Neural cell (in vitro differentiated cells): ENCODE data around the gene PRKCE. TPM values are rescaled to one million over a fixed set of nuclear protein-coding genes. Genes with fewer than 3 reads are reported as not detected.

ENCODE experiments used
- H2AFZ ChIP-seq: fragments of 200-600, 300-800 bp; sonication (generic), shearing (Covaris generic); 2 replicates; pipeline ENCODE4 v1.6.0; 2014; ENCODE audit warnings: low read depth, mild to moderate bottlenecking, antibody characterized with exemption, low read length, moderate library complexity
- H3F3A ChIP-seq: fragments of 200-600 bp; shearing (Covaris generic); 2 replicates; pipeline ENCODE4 v1.6.1; 2016; ENCODE audit warnings: mild to moderate bottlenecking, moderate library complexity, mixed read lengths, antibody characterized with exemption, low read length; ENCODE audit not compliant: insufficient read depth, poor library complexity, severe bottlenecking
- H3K27ac ChIP-seq: fragments of 200-600, 300-800 bp; sonication (generic), shearing (Covaris generic); 2 replicates; pipeline ENCODE4 v1.5.1; 2014; ENCODE audit warnings: mild to moderate bottlenecking, low read length, moderate library complexity
- H3K27me3 ChIP-seq: fragments of 300-800, 200-600 bp; sonication (generic), shearing (Covaris generic); 2 replicates; pipeline ENCODE4 v1.6.0; 2014; ENCODE audit warnings: mild to moderate bottlenecking, low read depth, low read length, moderate library complexity; ENCODE audit not compliant: insufficient read depth
- H3K36me3 ChIP-seq: fragments of 300-800, 200-600 bp; sonication (generic), shearing (Covaris generic); 2 replicates; pipeline ENCODE4 v1.5.1; 2014; ENCODE audit warnings: mild to moderate bottlenecking, antibody characterized with exemption, low read length, moderate library complexity; ENCODE audit not compliant: insufficient read depth
- H3K4me2 ChIP-seq: fragments of 300-800, 200-600 bp; sonication (generic), shearing (Covaris generic); 2 replicates; pipeline ENCODE4 v1.6.0; 2014; ENCODE audit warnings: mild to moderate bottlenecking, low read length
- H3K4me3 ChIP-seq: fragments of 300-800, 200-600 bp; sonication (generic), shearing (Covaris generic); 2 replicates; pipeline ENCODE4 v1.5.1; 2014; ENCODE audit warnings: mild to moderate bottlenecking, low read length, moderate library complexity
- H3K79me2 ChIP-seq: fragments of 200-600 bp; shearing (Covaris generic); replicated peaks from 2 replicates; pipeline ENCODE4 v1.6.0; 2014; ENCODE audit warnings: mild to moderate bottlenecking, low read length, moderate library complexity; ENCODE audit not compliant: insufficient read depth
- H3K9ac ChIP-seq: fragments of 300-800, 200-600 bp; sonication (generic), shearing (Covaris generic); 2 replicates; pipeline ENCODE4 v1.6.1; 2016; ENCODE audit warnings: mild to moderate bottlenecking, low read length, mixed read lengths
- H3K9me2 ChIP-seq: fragments of 200-600 bp; shearing (Covaris generic); 2 replicates; pipeline ENCODE4 v1.6.1; 2016; ENCODE audit warnings: mild to moderate bottlenecking, low read length, mixed read lengths; ENCODE audit not compliant: insufficient read depth
- H3K9me3 ChIP-seq: fragments of 200-600, 300-800 bp; sonication (generic), shearing (Covaris generic); 2 replicates; pipeline ENCODE4 v1.6.1; 2016; ENCODE audit warnings: mild to moderate bottlenecking, mixed run types, low read length, moderate library complexity, mixed read lengths
- H4K20me1 ChIP-seq: fragments of 200-600 bp; shearing (Covaris generic); 2 replicates; pipeline ENCODE4 v1.6.1; 2016; ENCODE audit warnings: mild to moderate bottlenecking, mixed run types; ENCODE audit not compliant: insufficient read depth
- EP300 ChIP-seq: fragments of 450-650 bp; conservative IDR thresholded peaks from 2 replicates; pipeline ENCODE4 v1.6.1; 2014; ENCODE audit warnings: antibody characterized with exemption, mild to moderate bottlenecking, moderate library complexity; ENCODE audit not compliant: poor library complexity, severe bottlenecking
- EZH2 ChIP-seq: fragments of 200-600, 300-800 bp; shearing (Covaris generic), sonication (generic); IDR thresholded peaks from 2 replicates; pipeline ENCODE4 v1.6.1; 2014; ENCODE audit warnings: antibody characterized with exemption, low read length, borderline replicate concordance, mild to moderate bottlenecking; ENCODE audit not compliant: insufficient read depth, poor library complexity, severe bottlenecking
- MXI1 ChIP-seq: fragments of 450-650 bp; conservative IDR thresholded peaks from 2 replicates; pipeline ENCODE4 v1.6.1; 2014; ENCODE audit warnings: antibody characterized with exemption, mild to moderate bottlenecking; ENCODE audit not compliant: poor library complexity, severe bottlenecking
- POLR2AphosphoS5 ChIP-seq: IDR thresholded peaks from 2 replicates; pipeline ENCODE4 v1.6.1; 2012
- RAD21 ChIP-seq: fragments of 450-650 bp; conservative IDR thresholded peaks from 2 replicates; pipeline ENCODE4 v1.6.1; 2014; ENCODE audit warnings: antibody characterized with exemption, mild to moderate bottlenecking, moderate library complexity
- SMC3 ChIP-seq: fragments of 450-650 bp; conservative IDR thresholded peaks from 2 replicates; pipeline ENCODE4 v1.6.1; 2014; ENCODE audit warnings: antibody characterized with exemption, mild to moderate bottlenecking, moderate library complexity; ENCODE audit not compliant: poor library complexity
- TAF1 ChIP-seq: IDR thresholded peaks from 2 replicates; pipeline ENCODE4 v1.6.1; 2012; ENCODE audit warnings: low read depth
- polyA plus RNA-seq: library from polyadenylated mRNA; depleted of rRNA; stranded (reverse); fragments of >200 nt; gene quantifications from 2 replicates; pipeline ENCODE4 v1.2.3, GENCODE V29; 2014
- TF ChIP-seq, protein P1 (sequence below): IDR thresholded peaks from 2 replicates; pipeline ENCODE4 v1.6.1; 2012; ENCODE audit warnings: borderline replicate concordance
- TF ChIP-seq, protein P2 (sequence below): fragments of 450-650 bp; IDR thresholded peaks from 2 replicates; pipeline ENCODE4 v1.5.1; 2014; ENCODE audit warnings: antibody characterized with exemption, mild to moderate bottlenecking, moderate library complexity; ENCODE audit not compliant: poor library complexity, severe bottlenecking

The PRKCE gene
- polyA plus RNA-seq, 1 donor from 2014 or later = 5.4 TPM

DNA sequence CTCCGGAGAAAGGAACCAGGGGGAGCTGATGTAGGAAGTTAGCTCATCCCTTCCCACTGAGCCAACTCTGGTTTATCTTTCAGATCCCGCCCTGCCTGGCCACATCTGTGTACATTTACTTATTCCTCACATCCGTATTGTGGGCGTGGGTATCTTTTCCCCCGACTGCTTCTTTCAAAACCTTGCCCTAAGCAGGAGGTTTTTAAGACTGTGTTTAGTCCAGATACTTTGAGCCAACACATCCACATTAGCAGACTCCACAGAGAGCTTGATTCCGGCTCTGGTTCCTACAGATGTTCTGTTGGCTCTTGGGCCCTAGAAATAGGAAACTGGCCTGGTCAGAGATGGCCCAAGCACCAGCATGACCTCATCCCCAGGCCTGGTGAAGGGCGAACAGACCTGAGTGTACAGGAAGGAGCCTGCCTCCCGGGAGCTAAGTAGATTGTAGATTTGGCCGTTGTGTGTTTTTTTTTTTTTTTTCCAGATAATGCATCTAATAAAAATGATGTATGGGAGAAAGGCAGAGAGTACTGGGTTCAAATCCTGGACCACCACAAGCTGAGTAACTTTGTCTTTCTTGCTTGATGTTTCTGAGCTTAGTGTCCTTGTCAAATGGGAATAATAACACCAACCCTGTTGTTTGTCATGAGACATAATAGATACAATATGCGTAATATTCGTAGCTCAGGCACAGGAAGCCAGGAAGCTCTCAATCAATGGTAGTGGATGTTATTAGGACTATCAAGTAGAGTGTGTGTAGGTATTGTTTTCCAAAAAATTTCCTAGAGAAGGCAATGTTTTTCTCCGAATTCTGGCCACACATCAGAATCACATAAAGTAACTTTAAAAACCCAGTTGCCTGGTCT, 92.3 kb downstream of the PRKCE start:
- Histone ChIP-seq H3K36me3 (no peaks in the 10 kb centered on the region), H3K9me2 (no peaks in the 10 kb centered on the region), H3K4me3 (no peak overlapping the region), H3K27me3 (no peaks in the 10 kb centered on the region), H3F3A (no peaks in the 10 kb centered on the region), H4K20me1 (no peaks in the 10 kb centered on the region), H3K27ac (no peak overlapping the region), H3K9me3 (peaks cover 3% of the 10 kb centered on the region), H2AFZ (no peak overlapping the region), H3K4me2 (no peak overlapping the region), H3K9ac (no peak overlapping the region), H3K79me2 (no peaks in the 10 kb centered on the region)
- TF ChIP-seq, protein P1, sequence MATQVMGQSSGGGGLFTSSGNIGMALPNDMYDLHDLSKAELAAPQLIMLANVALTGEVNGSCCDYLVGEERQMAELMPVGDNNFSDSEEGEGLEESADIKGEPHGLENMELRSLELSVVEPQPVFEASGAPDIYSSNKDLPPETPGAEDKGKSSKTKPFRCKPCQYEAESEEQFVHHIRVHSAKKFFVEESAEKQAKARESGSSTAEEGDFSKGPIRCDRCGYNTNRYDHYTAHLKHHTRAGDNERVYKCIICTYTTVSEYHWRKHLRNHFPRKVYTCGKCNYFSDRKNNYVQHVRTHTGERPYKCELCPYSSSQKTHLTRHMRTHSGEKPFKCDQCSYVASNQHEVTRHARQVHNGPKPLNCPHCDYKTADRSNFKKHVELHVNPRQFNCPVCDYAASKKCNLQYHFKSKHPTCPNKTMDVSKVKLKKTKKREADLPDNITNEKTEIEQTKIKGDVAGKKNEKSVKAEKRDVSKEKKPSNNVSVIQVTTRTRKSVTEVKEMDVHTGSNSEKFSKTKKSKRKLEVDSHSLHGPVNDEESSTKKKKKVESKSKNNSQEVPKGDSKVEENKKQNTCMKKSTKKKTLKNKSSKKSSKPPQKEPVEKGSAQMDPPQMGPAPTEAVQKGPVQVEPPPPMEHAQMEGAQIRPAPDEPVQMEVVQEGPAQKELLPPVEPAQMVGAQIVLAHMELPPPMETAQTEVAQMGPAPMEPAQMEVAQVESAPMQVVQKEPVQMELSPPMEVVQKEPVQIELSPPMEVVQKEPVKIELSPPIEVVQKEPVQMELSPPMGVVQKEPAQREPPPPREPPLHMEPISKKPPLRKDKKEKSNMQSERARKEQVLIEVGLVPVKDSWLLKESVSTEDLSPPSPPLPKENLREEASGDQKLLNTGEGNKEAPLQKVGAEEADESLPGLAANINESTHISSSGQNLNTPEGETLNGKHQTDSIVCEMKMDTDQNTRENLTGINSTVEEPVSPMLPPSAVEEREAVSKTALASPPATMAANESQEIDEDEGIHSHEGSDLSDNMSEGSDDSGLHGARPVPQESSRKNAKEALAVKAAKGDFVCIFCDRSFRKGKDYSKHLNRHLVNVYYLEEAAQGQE = no peak
- TF ChIP-seq SMC3 = no peak

DNA sequence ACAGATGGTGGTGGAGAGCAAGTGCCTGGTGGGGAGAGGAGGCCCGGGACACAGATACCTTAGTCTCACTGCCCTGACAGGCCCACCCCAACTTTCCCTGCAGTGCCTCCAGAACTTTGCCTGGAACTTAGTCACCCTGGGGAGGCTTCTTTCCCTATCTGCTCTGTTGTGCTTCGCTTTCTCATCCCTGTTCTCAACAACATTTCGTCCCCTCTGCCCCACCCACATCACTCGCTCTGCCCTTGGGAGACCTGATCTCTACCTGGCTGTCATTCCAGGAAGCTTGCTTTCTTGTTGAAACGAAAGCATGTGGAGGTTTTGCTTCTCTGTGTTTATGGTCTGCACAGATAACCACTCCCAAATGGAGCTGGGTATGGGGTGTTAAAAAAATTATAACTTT, 93.8 kb downstream of the PRKCE start:
- no peaks in the 10 kb centered on the region for H3K27me3 ChIP-seq
- no peaks in the 10 kb centered on the region for H3K9me2 ChIP-seq
- H3K9me3 ChIP-seq = peaks cover 3% of the 10 kb centered on the region
- H3F3A ChIP-seq = no peaks in the 10 kb centered on the region
- no peaks in the 10 kb centered on the region for H4K20me1 ChIP-seq
- no peak overlapping the region for H3K27ac ChIP-seq
- no peak overlapping the region for H3K4me2 ChIP-seq
- H3K9ac ChIP-seq = no peak overlapping the region
- H3K79me2 ChIP-seq = no peaks in the 10 kb centered on the region
- TF ChIP-seq SMC3 (no peak), POLR2AphosphoS5 (no peak)
- TF ChIP-seq, protein P2, sequence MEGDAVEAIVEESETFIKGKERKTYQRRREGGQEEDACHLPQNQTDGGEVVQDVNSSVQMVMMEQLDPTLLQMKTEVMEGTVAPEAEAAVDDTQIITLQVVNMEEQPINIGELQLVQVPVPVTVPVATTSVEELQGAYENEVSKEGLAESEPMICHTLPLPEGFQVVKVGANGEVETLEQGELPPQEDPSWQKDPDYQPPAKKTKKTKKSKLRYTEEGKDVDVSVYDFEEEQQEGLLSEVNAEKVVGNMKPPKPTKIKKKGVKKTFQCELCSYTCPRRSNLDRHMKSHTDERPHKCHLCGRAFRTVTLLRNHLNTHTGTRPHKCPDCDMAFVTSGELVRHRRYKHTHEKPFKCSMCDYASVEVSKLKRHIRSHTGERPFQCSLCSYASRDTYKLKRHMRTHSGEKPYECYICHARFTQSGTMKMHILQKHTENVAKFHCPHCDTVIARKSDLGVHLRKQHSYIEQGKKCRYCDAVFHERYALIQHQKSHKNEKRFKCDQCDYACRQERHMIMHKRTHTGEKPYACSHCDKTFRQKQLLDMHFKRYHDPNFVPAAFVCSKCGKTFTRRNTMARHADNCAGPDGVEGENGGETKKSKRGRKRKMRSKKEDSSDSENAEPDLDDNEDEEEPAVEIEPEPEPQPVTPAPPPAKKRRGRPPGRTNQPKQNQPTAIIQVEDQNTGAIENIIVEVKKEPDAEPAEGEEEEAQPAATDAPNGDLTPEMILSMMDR = no peak
- no peak overlapping the region for H2AFZ ChIP-seq
- H3K4me3 ChIP-seq = no peak overlapping the region
- no peaks in the 10 kb centered on the region for H3K36me3 ChIP-seq

DNA sequence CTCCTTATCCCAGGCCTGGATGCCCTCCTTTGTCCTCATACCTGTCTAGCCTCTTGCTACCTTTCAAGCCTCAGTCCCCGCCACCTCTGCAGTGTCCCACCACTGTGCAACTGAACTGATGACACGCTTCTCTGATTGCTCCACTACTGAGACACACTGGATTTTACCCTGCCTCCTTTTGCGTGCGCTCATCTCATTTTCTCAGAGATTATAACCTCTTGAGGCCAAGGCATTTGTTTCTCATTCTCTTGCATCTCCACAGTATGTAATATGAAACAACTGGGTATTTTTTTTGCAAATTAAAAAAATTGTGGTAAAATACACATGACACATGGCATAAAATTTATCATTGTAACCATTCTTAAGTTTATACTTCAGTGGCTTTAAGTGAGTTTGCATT, 95.4 kb downstream of the PRKCE start:
- Histone ChIP-seq H3K27me3 (no peaks in the 10 kb centered on the region), H3K79me2 (no peaks in the 10 kb centered on the region), H3K27ac (no peak overlapping the region), H3K9me3 (peaks cover 3% of the 10 kb centered on the region), H3K4me3 (no peak overlapping the region), H3K9me2 (no peaks in the 10 kb centered on the region), H3K9ac (no peak overlapping the region), H3K36me3 (no peaks in the 10 kb centered on the region), H3K4me2 (no peak overlapping the region), H4K20me1 (no peaks in the 10 kb centered on the region), H3F3A (no peaks in the 10 kb centered on the region), H2AFZ (no peak overlapping the region)
- TF ChIP-seq POLR2AphosphoS5 (no peak), EP300 (no peak), SMC3 (no peak), EZH2 (no peak), MXI1 (no peak), TAF1 (no peak), RAD21 (no peak)
- TF ChIP-seq, protein P2 = no peak
- TF ChIP-seq, protein P1 = no peak
